Activated CD4-positive, alpha-beta T cell treated with anti-CD3 and anti-CD28 coated beads, Interleukin-2, amount 50 U/mL, for 48 hours (primary cell): ENCODE measurements around the gene CAMK4.

Source experiments
- DNase-seq, 2 experiments: peaks; one replicate each; pipeline ENCODE4 v3.0.0-alpha.2; 2020

Gene CAMK4

GRCh38 chr5:111507276-111507675 is 283.1 kb downstream of the CAMK4 start:
- DNase-seq = no peak

GRCh38 chr5:111509119-111509518 is 284.9 kb downstream of the CAMK4 start:
- no peak for DNase-seq

GRCh38 chr5:111511174-111511830 is 287.1 kb downstream of the CAMK4 start:
- DNase-seq = no peak

- DNase-seq = peak in 1 of 2 experiments; percentile 40
Measured at GRCh38 chr5:111511831-111512374, 287.7 kb downstream of the CAMK4 start.

- peak; percentile 91 to 94 for DNase-seq
Measured at GRCh38 chr5:111512375-111513130, 288.4 kb downstream of the CAMK4 start, which contains the start of gene STARD4. Gene STARD4 (minus strand): TSS chr5:111512535. CDS start chr5:111507433, 5,102 bp downstream.

- peak in 1 of 2 experiments; percentile 59 for DNase-seq
Measured at GRCh38 chr5:111513131-111513520, 288.9 kb downstream of the CAMK4 start.

GRCh38 chr5:111514087-111514486 is 289.9 kb downstream of the CAMK4 start:
- DNase-seq = no peak

GRCh38 chr5:111517853-111518501 is 293.8 kb downstream of the CAMK4 start:
- DNase-seq = no peak

GRCh38 chr5:111518777-111519176 is 294.6 kb downstream of the CAMK4 start:
- no peak for DNase-seq

- DNase-seq = no peak
Measured at GRCh38 chr5:111520908-111521307, 296.7 kb downstream of the CAMK4 start.

- no peak for DNase-seq
Measured at GRCh38 chr5:111528056-111528455, 303.9 kb downstream of the CAMK4 start.

GRCh38 chr5:111530298-111530740 is 306.1 kb downstream of the CAMK4 start:
- peak; percentile 69 to 79 for DNase-seq

GRCh38 chr5:111532886-111533582 is 308.9 kb downstream of the CAMK4 start:
- DNase-seq = no peak

- DNase-seq = no peak
Measured at GRCh38 chr5:111535879-111536549, 311.8 kb downstream of the CAMK4 start.

- DNase-seq = no peak
Measured at GRCh38 chr5:111537141-111538024, 313.2 kb downstream of the CAMK4 start.
